ENCODE measurements around the gene PRR33. TPM values are rescaled to one million over a fixed set of nuclear protein-coding genes. Genes with fewer than 3 reads are reported as not detected.

Gene PRR33
- total RNA-seq, 1 experiment from 2014 or later, result not detected

- intact Hi-C loops (cut with micrococcal nuclease), result no loop called here
- CTCF ChIA-PET, result no interaction called here
These were observed 24.3 kb downstream of the PRR33 start for GRCh38 chr11:1867381-1867780.

More at GRCh38 chr11:1867381-1867780, 24.3 kb downstream of the PRR33 start:
- Histone ChIP-seq H3K9me3 (ENCODE audit: control insufficient read depth in 1 of 2, insufficient read depth in 1 of 2, low read depth in 1 of 2, low read length in 2 of 2) (no peaks in the 10 kb centered on the region), H4K20me1 (ENCODE audit: insufficient read depth) (no peaks in the 10 kb centered on the region), H3K79me2 (ENCODE audit: insufficient read depth, low read length) (no peaks in the 10 kb centered on the region), H3K4me2 (ENCODE audit: low read length) (no peak overlapping the region), H3K27ac (ENCODE audit: low read depth, low read length) (no peak overlapping the region), H3K36me3 (ENCODE audit: control insufficient read depth in 1 of 2, insufficient read depth in 2 of 2, low read length in 2 of 2) (no peaks in the 10 kb centered on the region), H3K9me2 (ENCODE audit: insufficient read depth) (no peaks in the 10 kb centered on the region), H3K4me1 (ENCODE audit: control insufficient read depth in 1 of 2, insufficient read depth in 2 of 2, low read length in 2 of 2) (peaks cover 26 to 27% of the 10 kb centered on the region in 2 experiments), H3K27me3 (ENCODE audit: insufficient read depth, low read length) (no peaks in the 10 kb centered on the region), H3K9ac (ENCODE audit: low read length) (no peak overlapping the region), H2AFZ (ENCODE audit: low read depth, low read length, poor library complexity, severe bottlenecking) (no peak overlapping the region), H3K4me3 (replicated peaks in 1 of 2; ENCODE audit: low read depth in 1 of 2, low read length in 2 of 2) (no peak overlapping the region)
- no TSS peak for BruUV-seq (replicated peaks)
- TF ChIP-seq CEBPB (IDR thresholded peaks at IDR 0.05; ENCODE audit: low read depth), result no peak
- TF ChIP-seq POLR2AphosphoS5 (IDR thresholded peaks at IDR 0.05; ENCODE audit: low read depth, low read length), result no peak
- no peak for TF ChIP-seq RAD21 (IDR thresholded peaks at IDR 0.05; ENCODE audit: low read depth)
- no peak for TF ChIP-seq ZFX (IDR thresholded peaks at IDR 0.05)
- TF ChIP-seq, protein P1, sequence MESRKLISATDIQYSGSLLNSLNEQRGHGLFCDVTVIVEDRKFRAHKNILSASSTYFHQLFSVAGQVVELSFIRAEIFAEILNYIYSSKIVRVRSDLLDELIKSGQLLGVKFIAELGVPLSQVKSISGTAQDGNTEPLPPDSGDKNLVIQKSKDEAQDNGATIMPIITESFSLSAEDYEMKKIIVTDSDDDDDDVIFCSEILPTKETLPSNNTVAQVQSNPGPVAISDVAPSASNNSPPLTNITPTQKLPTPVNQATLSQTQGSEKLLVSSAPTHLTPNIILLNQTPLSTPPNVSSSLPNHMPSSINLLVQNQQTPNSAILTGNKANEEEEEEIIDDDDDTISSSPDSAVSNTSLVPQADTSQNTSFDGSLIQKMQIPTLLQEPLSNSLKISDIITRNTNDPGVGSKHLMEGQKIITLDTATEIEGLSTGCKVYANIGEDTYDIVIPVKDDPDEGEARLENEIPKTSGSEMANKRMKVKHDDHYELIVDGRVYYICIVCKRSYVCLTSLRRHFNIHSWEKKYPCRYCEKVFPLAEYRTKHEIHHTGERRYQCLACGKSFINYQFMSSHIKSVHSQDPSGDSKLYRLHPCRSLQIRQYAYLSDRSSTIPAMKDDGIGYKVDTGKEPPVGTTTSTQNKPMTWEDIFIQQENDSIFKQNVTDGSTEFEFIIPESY (IDR thresholded peaks at IDR 0.05; ENCODE audit: extremely low read depth, insufficient replicate concordance, low read length), result no peak
- TF ChIP-seq POLR2A (IDR thresholded peaks at IDR 0.05; ENCODE audit: borderline replicate concordance, extremely low read depth, insufficient read depth, insufficient read length), result no peak
- no peak for TF ChIP-seq ZNF274 (IDR thresholded peaks at IDR 0.05; ENCODE audit: low read depth, low read length)
- TF ChIP-seq EZH2 (IDR thresholded peaks at IDR 0.05), result no peak
- TF ChIP-seq EZH2phosphoT487 (IDR thresholded peaks at IDR 0.05; ENCODE audit: borderline replicate concordance), result no peak
- TF ChIP-seq, protein P2, sequence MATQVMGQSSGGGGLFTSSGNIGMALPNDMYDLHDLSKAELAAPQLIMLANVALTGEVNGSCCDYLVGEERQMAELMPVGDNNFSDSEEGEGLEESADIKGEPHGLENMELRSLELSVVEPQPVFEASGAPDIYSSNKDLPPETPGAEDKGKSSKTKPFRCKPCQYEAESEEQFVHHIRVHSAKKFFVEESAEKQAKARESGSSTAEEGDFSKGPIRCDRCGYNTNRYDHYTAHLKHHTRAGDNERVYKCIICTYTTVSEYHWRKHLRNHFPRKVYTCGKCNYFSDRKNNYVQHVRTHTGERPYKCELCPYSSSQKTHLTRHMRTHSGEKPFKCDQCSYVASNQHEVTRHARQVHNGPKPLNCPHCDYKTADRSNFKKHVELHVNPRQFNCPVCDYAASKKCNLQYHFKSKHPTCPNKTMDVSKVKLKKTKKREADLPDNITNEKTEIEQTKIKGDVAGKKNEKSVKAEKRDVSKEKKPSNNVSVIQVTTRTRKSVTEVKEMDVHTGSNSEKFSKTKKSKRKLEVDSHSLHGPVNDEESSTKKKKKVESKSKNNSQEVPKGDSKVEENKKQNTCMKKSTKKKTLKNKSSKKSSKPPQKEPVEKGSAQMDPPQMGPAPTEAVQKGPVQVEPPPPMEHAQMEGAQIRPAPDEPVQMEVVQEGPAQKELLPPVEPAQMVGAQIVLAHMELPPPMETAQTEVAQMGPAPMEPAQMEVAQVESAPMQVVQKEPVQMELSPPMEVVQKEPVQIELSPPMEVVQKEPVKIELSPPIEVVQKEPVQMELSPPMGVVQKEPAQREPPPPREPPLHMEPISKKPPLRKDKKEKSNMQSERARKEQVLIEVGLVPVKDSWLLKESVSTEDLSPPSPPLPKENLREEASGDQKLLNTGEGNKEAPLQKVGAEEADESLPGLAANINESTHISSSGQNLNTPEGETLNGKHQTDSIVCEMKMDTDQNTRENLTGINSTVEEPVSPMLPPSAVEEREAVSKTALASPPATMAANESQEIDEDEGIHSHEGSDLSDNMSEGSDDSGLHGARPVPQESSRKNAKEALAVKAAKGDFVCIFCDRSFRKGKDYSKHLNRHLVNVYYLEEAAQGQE (IDR thresholded peaks at IDR 0.05; ENCODE audit: low read depth), result no peak
- no peak for TF ChIP-seq SP1 (IDR thresholded peaks at IDR 0.05; ENCODE audit: low read depth)
- no peak for TF ChIP-seq JUND (IDR thresholded peaks at IDR 0.05)
- TF ChIP-seq TCF7L2 (IDR thresholded peaks at IDR 0.05; ENCODE audit: borderline replicate concordance, extremely low read depth, insufficient read depth, insufficient read length), result no peak
- no peak for TF ChIP-seq SRF (IDR thresholded peaks at IDR 0.05; ENCODE audit: low read depth)
- TF ChIP-seq EGR1 (IDR thresholded peaks at IDR 0.05; ENCODE audit: low read depth), result no peak
- no peak for TF ChIP-seq FOSL1 (IDR thresholded peaks at IDR 0.05; ENCODE audit: low read depth)
- TF ChIP-seq ATF3 (IDR thresholded peaks at IDR 0.05), result no peak
- ChIA-PET POLR2A (no interaction called here), RAD21 (ENCODE audit: low non-redundant PET in 1 of 2, low total read pairs in 2 of 2, uncharacterized antibody in 2 of 2, unreplicated experiment in 2 of 2) (no interaction called here)
- ATAC-seq (no peak), DNase-seq (ENCODE audit: low read depth, low spot score) (no peak)
